ENCODE measurements around the gene PPP4R3B.

The PPP4R3B gene

GRCh38 chr2:55511508-55512124 lies 105.8 kb downstream of the PPP4R3B start:
- DNase-seq = no peak

DNA sequence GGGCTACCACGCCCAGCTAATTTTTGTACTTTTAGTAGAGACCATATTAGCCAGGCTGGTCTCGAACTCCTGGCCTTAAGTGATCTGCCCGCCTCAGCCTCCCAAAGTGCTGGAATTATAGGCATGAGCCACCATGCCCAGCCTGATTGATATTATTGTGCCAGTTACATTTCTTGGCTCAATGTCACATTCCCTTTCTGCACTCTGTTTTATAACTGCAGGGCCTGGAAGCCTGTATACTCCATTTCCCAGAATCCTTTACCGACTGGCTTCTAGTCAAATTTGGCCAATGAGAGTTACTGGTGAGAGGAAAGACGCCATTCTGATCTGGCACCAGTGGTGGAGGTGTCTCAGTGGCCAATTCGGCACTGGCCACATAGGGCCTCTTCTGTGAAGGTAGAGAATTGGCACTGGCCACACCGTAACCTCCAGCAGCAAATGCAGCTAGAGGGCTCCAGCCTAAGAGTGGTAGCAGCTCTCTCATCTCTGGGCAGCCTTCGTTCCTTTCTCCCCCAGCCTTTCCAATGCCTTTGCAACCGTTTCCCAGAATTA lies 114.8 kb downstream of the PPP4R3B start:
- no peak for DNase-seq

DNA sequence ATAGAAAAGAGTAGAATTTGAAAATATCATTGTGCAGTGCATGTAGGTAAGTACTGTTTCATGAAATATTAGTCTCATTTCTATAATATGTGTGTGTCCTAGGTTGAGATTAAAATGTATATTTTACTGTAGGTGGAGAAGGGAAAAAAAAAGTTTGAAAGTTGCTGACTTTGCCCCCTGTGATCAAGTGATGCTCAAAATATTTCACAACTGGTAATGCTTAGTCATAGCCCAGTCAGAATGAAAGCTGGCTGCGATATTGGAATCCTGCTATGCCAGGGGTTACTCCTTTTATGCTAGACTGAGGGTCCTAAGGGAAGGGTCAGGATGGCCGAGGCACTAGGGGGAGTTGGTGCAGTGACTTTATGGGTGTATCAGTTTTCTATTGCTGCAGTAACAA lies 117.4 kb downstream of the PPP4R3B start:
- DNase-seq = no peak

DNA sequence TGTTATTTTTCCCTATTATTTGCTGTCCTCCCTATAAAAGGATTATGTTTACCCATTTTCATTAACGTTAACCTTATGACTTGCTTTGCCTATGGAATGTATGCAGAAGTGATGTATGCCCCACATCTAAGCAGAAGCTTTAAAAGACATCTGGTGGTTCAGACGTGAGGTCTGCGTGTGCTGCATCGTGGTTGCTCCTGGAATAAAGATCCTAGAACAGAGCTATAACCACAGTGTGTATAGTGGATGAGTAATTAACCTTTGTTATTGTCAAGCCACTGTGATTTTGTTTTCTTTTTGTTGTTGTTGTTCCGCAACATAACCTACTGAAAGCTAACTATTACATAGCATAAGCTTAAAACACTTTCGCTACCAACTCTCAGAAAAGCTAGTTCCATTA lies 118.8 kb downstream of the PPP4R3B start:
- DNase-seq = no peak

Data from activated naive CD4-positive, alpha-beta T cell treated with Interleukin-2 at 50 U/mL for 16 hours (primary cell).